ENCODE results near the gene RANBP17. TPM values are rescaled to one million over a fixed set of nuclear protein-coding genes. Genes with fewer than 3 reads are reported as not detected.

Gene RANBP17
- total and polyA plus RNA-seq, 2 experiments from 2014 or later, result 43.8 to 53.1 TPM

DNA sequence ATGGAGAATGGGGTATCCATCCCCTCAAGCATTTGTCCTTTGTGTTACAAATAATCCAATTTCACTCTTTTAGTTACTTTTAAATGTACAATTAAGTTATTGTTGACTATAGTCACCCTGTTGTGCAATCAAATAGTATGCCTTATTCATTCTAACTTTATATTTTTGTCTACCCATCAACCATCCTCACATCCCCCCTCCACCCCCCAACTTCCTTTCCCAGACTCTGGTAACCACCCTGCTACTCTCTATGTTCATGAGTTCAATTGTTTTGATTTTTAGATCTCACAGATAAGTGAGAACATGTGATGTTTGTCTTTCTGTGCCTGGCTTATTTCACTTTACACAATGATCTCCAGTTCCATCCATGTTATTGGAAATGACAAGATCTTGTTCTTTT lies 15.4 kb upstream of the RANBP17 start:
- Mint-ChIP-seq H3K27me3 (ENCODE audit: insufficient read depth, low read depth, poor library complexity) (peaks cover 2% of the 10 kb centered on the region), H3K27ac (no peak overlapping the region), H3K4me3 (no peak overlapping the region), H3K4me1 (no peaks in the 10 kb centered on the region), H3K9me3 (no peaks in the 10 kb centered on the region), H3K36me3 (ENCODE audit: low read depth) (no peaks in the 10 kb centered on the region)
- DNase-seq (ENCODE audit: low spot score), result no peak
- no peak overlapping the region for H3K27ac ChIP-seq (ENCODE audit: low read depth)
- H3K4me1 ChIP-seq (ENCODE audit: insufficient read depth), result no peaks in the 10 kb centered on the region
- no peak for ATAC-seq
- H3K79me2 ChIP-seq (replicated peaks; ENCODE audit: insufficient read depth), result no peaks in the 10 kb centered on the region
- H3K4me3 ChIP-seq, result no peak overlapping the region
- H2AFZ ChIP-seq, result peak overlapping the region; percentile 39; the same call in 1 of the 2 replicates
- H3K36me3 ChIP-seq (ENCODE audit: insufficient read depth), result no peaks in the 10 kb centered on the region
- H3F3A ChIP-seq (replicated peaks; ENCODE audit: low read depth), result no peaks in the 10 kb centered on the region
- TF ChIP-seq, protein P1, sequence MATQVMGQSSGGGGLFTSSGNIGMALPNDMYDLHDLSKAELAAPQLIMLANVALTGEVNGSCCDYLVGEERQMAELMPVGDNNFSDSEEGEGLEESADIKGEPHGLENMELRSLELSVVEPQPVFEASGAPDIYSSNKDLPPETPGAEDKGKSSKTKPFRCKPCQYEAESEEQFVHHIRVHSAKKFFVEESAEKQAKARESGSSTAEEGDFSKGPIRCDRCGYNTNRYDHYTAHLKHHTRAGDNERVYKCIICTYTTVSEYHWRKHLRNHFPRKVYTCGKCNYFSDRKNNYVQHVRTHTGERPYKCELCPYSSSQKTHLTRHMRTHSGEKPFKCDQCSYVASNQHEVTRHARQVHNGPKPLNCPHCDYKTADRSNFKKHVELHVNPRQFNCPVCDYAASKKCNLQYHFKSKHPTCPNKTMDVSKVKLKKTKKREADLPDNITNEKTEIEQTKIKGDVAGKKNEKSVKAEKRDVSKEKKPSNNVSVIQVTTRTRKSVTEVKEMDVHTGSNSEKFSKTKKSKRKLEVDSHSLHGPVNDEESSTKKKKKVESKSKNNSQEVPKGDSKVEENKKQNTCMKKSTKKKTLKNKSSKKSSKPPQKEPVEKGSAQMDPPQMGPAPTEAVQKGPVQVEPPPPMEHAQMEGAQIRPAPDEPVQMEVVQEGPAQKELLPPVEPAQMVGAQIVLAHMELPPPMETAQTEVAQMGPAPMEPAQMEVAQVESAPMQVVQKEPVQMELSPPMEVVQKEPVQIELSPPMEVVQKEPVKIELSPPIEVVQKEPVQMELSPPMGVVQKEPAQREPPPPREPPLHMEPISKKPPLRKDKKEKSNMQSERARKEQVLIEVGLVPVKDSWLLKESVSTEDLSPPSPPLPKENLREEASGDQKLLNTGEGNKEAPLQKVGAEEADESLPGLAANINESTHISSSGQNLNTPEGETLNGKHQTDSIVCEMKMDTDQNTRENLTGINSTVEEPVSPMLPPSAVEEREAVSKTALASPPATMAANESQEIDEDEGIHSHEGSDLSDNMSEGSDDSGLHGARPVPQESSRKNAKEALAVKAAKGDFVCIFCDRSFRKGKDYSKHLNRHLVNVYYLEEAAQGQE (IDR thresholded peaks at IDR 0.05; ENCODE audit: unreplicated experiment), result no peak
- no peak for TF ChIP-seq ZNF114 (CRISPR knock-in tag; IDR thresholded peaks at IDR 0.05)
- no peaks in the 10 kb centered on the region for H4K20me1 ChIP-seq (replicated peaks; ENCODE audit: insufficient read depth)
- H3K9me2 ChIP-seq (ENCODE audit: insufficient read depth), result no peaks in the 10 kb centered on the region
- H3K27me3 ChIP-seq (ENCODE audit: insufficient read depth), result no peaks in the 10 kb centered on the region
- no peak overlapping the region for H3K4me2 ChIP-seq

DNA sequence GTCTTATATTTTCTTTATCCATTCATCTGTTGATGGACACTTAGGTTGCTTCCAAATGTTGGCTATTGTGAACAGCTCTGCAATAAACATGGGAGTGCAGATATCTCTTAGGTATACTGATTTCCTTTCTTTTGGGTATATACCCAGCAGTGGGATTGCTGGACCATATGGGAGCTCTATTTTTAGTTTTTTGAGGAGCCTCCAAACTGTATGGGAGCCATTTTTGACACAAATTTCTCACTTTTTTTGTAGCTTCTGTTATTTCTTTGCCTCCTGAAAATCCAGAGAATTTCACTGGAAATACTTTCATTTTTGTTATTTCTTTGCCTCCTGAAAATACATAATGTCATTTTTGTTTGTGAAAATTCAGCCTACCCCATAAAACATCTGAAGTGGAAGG lies 15.0 kb upstream of the RANBP17 start:
- H3K9me2 ChIP-seq (ENCODE audit: insufficient read depth), result no peaks in the 10 kb centered on the region
- H3K4me2 ChIP-seq, result no peak overlapping the region
- H3F3A ChIP-seq (replicated peaks; ENCODE audit: low read depth), result no peaks in the 10 kb centered on the region
- H3K79me2 ChIP-seq (replicated peaks; ENCODE audit: insufficient read depth), result no peaks in the 10 kb centered on the region
- H3K4me3 ChIP-seq, result no peak overlapping the region
- Mint-ChIP-seq H3K4me1 (no peaks in the 10 kb centered on the region), H3K4me3 (no peak overlapping the region), H3K36me3 (ENCODE audit: low read depth) (no peaks in the 10 kb centered on the region), H3K27me3 (ENCODE audit: insufficient read depth, low read depth, poor library complexity) (peaks cover 2% of the 10 kb centered on the region), H3K27ac (no peak overlapping the region), H3K9me3 (no peaks in the 10 kb centered on the region)
- DNase-seq (ENCODE audit: low spot score) (no peak), ATAC-seq (no peak)
- H2AFZ ChIP-seq, result peak overlapping the region; percentile 39; the same call in 1 of the 2 replicates
- H4K20me1 ChIP-seq (replicated peaks; ENCODE audit: insufficient read depth), result no peaks in the 10 kb centered on the region
- no peaks in the 10 kb centered on the region for H3K4me1 ChIP-seq (ENCODE audit: insufficient read depth)
- no peak overlapping the region for H3K27ac ChIP-seq (ENCODE audit: low read depth)
- H3K27me3 ChIP-seq (ENCODE audit: insufficient read depth), result no peaks in the 10 kb centered on the region
- H3K36me3 ChIP-seq (ENCODE audit: insufficient read depth), result no peaks in the 10 kb centered on the region
- TF ChIP-seq POLR2AphosphoS5 (IDR thresholded peaks at IDR 0.05; ENCODE audit: low read depth) (no peak), STAT1 (IDR thresholded peaks at IDR 0.05; ENCODE audit: unreplicated experiment) (no peak), ZNF331 (CRISPR knock-in tag; IDR thresholded peaks at IDR 0.05; ENCODE audit: low read depth) (no peak), EZH2phosphoT487 (IDR thresholded peaks at IDR 0.05; ENCODE audit: unreplicated experiment) (no peak), ZNF114 (CRISPR knock-in tag; IDR thresholded peaks at IDR 0.05) (no peak)
- TF ChIP-seq, protein P1 (IDR thresholded peaks at IDR 0.05; ENCODE audit: unreplicated experiment), result no peak
- TF ChIP-seq, protein P2, sequence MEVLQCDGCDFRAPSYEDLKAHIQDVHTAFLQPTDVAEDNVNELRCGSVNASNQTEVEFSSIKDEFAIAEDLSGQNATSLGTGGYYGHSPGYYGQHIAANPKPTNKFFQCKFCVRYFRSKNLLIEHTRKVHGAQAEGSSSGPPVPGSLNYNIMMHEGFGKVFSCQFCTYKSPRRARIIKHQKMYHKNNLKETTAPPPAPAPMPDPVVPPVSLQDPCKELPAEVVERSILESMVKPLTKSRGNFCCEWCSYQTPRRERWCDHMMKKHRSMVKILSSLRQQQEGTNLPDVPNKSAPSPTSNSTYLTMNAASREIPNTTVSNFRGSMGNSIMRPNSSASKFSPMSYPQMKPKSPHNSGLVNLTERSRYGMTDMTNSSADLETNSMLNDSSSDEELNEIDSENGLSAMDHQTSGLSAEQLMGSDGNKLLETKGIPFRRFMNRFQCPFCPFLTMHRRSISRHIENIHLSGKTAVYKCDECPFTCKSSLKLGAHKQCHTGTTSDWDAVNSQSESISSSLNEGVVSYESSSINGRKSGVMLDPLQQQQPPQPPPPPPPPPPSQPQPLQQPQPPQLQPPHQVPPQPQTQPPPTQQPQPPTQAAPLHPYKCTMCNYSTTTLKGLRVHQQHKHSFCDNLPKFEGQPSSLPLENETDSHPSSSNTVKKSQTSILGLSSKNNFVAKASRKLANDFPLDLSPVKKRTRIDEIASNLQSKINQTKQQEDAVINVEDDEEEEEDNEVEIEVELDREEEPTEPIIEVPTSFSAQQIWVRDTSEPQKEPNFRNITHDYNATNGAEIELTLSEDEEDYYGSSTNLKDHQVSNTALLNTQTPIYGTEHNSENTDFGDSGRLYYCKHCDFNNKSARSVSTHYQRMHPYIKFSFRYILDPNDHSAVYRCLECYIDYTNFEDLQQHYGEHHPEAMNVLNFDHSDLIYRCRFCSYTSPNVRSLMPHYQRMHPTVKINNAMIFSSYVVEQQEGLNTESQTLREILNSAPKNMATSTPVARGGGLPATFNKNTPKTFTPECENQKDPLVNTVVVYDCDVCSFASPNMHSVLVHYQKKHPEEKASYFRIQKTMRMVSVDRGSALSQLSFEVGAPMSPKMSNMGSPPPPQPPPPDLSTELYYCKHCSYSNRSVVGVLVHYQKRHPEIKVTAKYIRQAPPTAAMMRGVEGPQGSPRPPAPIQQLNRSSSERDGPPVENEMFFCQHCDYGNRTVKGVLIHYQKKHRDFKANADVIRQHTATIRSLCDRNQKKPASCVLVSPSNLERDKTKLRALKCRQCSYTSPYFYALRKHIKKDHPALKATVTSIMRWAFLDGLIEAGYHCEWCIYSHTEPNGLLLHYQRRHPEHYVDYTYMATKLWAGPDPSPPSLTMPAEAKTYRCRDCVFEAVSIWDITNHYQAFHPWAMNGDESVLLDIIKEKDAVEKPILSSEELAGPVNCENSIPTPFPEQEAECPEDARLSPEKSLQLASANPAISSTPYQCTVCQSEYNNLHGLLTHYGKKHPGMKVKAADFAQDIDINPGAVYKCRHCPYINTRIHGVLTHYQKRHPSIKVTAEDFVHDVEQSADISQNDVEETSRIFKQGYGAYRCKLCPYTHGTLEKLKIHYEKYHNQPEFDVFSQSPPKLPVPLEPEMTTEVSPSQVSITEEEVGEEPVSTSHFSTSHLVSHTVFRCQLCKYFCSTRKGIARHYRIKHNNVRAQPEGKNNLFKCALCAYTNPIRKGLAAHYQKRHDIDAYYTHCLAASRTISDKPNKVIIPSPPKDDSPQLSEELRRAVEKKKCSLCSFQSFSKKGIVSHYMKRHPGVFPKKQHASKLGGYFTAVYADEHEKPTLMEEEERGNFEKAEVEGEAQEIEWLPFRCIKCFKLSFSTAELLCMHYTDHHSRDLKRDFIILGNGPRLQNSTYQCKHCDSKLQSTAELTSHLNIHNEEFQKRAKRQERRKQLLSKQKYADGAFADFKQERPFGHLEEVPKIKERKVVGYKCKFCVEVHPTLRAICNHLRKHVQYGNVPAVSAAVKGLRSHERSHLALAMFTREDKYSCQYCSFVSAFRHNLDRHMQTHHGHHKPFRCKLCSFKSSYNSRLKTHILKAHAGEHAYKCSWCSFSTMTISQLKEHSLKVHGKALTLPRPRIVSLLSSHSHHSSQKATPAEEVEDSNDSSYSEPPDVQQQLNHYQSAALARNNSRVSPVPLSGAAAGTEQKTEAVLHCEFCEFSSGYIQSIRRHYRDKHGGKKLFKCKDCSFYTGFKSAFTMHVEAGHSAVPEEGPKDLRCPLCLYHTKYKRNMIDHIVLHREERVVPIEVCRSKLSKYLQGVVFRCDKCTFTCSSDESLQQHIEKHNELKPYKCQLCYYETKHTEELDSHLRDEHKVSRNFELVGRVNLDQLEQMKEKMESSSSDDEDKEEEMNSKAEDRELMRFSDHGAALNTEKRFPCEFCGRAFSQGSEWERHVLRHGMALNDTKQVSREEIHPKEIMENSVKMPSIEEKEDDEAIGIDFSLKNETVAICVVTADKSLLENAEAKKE (CRISPR knock-in tag; IDR thresholded peaks at IDR 0.05), result no peak

Data from GM23338 (cell line).